ENCODE data around the gene GMPR.
"Not testable (repeated sequence)": the region's sequence is repeated elsewhere in the genome, so short reads cannot be mapped to it uniquely, and the experiment has no call there.

The GMPR gene

GRCh38 chr6:16251706-16252105 lies 13.3 kb downstream of the GMPR start:
- DNase-seq: no peak

DNA sequence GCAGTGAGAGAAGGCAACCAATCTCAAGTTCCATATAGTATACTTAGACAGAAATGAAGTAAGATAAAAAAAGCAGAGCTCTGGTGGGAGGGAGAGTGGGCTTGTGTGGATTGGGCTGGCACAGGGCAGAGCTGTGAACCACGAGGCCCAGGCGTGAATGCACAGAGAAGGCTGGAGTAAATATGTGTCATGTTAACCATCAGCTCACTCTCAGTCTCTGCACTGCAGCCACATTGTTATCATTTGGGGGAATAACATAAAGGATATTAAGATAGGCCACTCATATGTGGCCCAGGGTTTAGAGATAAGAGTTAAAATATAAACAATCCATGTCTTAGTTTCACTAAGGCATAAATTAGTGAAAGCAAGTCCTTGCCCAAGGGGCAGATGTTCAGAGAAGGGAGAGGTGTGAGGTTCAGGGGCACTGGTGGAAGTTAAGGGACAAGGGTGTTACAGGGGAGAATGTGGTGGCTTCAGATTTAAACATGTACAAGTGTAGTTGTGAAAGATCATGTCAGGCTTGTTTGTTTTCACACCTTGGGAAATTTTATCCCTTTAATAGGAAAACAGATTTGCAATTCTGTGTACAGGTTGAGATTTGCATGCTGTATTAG lies 14.4 kb downstream of the GMPR start:
- DNase-seq: no peak

- no peak for DNase-seq
Measured at GRCh38 chr6:16253399-16254144, 15.2 kb downstream of the GMPR start.

GRCh38 chr6:16254535-16254934 lies 16.1 kb downstream of the GMPR start:
- no peak for DNase-seq

- no peak for DNase-seq
Measured at GRCh38 chr6:16256781-16257180, 18.4 kb downstream of the GMPR start.

- DNase-seq: no peak
Measured at GRCh38 chr6:16257999-16258708, 19.8 kb downstream of the GMPR start.

- DNase-seq: no peak
Measured at GRCh38 chr6:16258709-16259075, 20.3 kb downstream of the GMPR start.

DNA sequence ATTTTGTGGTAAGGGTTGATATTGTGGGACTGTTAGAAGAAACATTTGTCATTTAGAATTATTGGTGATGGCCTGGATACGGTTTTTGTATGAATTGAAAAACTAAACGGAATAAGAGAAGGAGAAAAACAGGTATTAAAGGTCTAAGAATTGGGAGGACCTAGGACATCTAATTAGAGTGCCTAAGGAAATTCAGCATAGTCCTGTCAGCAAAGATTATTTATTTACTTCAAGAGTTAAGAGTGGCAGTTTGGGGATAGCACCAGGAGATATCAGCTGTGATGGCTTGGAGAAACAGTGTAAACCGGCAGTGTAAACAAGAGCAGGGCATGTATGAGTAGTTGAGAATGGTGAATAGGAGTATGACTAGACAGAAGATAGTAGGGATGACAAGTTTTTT lies 21.2 kb downstream of the GMPR start:
- DNase-seq: not testable (repeated sequence)

DNA sequence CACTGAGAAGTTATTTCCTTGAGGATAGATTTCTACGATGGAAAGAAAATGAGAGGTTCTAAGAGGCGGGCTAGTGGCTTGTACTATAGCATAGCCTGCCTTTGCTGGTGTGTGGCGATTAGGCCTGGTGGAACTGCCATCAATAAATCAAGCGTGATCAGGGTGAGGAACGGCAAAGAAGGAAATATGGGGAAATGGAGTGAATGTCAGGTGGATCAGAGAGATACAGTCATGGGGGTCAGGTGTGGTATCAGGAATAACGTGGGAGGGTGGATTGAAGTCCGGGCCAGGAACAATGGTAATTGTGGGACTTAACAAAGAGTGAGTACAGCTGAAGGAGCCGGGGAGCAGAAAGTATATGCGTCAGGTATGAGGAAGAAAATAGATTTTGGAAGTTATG lies 22.2 kb downstream of the GMPR start:
- not testable (repeated sequence) for DNase-seq

DNA sequence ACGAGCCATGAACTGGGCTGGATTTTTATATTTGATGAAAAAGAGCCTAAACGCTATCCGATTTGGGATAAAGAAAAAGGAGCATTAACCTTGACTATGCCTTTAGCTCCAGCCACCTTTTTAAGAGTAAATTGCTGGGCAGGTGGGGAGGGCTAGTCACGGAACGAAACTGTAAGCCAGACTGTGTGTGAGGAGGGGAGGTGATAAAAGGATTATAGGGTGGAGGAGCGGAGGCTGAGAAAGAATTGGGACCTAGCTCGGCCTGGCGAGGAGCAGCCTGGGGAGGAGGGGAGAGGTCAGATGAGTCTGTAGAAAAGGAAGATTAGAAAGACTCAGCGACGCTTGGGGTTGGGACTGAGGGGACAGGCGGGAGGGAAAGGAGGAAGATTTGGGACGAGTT lies 24.4 kb downstream of the GMPR start:
- DNase-seq: not testable (repeated sequence)

DNA sequence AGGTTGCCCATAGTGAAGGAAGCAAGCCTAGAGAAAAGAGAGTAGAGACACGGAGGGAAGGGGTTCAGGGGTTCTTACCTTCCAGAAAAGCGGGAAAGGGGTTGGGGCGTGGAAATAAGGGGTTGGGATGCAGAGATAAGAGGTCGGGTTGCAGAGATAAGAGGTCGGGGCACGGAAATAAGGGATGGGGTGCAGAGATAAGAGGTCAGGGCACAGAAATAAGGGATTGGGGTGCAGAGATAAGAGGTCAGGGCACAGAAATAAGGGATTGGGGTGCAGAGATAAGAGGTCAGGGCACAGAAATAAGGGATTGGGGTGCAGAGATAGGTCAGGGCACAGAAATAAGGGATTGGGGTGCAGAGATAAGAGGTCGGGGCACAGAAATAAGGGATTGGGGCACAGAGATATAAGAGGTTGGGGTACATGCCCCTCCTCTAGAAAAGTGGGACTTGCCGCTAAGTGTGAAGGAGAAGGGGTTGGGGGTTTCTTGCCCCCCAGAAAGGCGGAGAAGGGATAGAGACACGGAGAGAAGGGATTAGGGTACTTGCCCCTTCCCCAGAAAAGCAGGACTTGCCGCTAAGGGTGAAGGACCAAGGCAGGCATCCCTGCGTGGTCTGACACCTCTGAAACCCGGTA lies 25.2 kb downstream of the GMPR start:
- not testable (repeated sequence) for DNase-seq

DNA sequence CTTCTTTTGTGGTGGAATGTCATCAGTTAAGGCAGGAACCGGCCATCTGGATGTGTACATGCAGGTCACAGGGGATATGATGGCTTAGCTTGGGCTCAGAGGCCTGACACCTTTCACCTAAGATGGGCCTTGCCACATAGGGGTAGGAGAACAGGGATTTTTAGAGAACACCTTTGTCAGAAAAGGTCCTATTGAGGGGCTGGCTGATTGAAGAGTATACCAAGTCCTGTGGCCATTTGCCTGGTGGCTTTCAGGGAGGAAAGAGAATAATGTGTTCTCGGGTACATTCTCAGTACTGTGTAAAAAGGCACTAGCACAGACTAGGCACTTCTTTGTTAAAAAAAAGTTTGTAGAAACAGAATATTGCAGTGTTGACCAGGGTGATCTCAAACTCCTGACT lies 26.4 kb downstream of the GMPR start:
- no peak for DNase-seq

DNA sequence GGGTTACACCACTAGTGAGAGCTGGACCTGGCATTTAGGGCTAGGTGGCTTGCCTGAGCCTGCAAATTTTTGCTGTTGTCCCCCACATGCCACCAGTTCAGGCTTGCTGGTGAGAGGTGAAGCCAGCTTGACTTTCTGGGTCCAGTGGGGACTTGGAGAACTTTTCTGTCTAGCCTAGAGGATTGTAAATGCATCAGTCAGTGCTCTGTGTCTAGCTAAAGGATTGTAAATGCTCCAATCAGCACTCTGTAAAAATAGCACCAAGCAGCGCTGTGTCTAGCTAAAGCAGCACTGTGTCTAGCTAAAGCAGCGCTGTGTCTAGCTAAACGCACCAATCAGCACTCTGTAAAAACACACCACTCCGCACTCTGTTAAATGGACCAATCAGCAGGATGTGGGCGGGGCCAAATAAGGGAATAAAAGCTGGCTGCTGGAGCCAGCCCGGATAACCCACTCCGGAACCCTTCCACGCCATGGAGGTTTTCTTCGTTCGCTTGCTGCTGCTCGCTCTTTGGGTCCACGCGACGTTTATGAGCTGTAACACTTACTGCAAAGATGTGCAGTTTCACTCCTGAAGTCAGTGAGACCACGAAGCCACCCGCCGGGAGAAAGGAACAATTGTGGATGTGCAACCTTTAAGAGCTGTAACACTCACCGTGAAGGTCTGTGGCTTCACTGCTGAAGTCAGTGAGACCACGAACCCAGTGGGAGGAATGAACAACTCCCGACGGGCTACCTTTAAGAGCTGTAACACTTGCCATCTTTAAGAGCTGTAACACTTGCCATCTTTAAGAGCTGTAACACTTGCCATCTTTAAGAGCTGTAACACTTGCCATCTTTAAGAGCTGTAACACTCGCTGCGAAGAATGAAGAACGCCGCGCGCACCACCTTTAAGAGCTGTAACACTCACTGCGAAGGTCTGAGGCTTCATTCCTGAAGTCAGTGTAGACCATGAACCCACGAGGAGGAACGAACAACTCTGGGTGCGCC lies 27.3 kb downstream of the GMPR start:
- DNase-seq: no peak

DNA sequence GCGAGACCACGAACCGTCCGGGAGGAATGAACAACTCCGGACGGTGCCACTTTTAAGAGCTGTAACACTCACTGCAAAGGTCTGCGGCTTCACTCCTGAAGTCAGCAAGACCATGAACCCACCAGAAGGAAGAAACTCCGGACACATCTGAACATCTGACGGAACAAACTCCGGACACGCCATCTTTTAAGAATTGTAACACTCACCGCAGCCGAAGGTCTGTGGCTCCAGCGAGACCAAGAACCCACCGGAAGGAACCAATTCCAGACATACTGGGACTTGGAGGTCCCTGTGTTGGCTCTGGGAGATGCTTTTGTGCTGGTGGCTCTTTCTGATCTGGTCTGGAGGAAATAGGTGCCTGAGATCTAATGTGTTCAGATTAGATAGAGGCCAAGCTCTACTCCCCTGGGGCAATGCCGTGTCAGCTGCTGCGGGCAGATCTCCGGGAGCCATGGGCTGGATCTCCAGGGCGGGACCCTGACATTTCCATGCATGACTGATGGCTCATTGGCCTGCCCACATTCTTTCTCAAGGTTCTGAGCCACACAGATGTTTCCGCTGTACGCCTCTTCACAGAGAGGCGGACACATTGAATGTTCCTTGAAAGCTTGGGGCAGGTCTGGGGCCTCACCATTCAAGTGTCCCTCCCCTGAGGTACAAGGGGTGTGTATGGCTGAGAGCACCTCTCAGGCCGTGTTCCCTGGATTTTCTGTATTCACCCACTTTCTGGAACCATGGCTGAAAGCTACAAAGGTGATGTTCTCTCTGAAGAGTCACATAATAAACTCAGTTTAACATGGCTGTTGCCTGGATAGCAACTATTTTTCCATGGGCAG lies 29.3 kb downstream of the GMPR start:
- no peak for DNase-seq

GRCh38 chr6:16269442-16270070 lies 31.2 kb downstream of the GMPR start:
- not testable (repeated sequence) for DNase-seq

DNA sequence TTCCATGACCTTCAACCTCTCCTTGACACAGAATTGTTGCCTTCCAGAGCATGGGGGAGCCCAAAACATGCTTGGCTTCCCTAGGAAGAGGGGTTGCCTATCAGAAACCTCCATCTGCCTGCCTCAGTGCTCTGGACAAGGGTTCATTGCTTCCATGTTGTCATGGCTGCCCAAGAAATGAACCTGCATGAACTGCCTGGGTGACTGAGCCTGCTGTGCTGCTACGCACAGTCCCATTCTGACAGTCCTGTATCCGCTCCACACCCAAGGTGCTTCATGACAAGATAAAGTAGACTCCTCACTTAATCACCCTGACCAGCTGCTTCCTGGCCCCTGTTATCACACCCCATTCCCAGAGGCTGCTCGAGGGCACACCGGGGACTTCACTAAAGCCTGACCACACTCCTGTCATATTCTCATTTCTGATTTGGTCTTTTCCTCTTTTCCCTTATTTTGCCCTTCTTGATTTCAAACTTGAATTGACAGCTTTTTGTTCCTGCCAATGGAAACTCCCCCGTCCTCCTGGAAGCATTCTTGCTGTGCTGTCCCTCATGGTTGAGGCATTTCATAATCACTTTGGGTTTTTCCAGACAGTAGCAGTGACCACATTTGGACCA lies 31.9 kb downstream of the GMPR start:
- no peak for DNase-seq

- no peak for DNase-seq
Measured at GRCh38 chr6:16271428-16271827, 33.0 kb downstream of the GMPR start.

GRCh38 chr6:16272201-16272600 lies 33.8 kb downstream of the GMPR start:
- no peak for DNase-seq

- no peak for DNase-seq
Measured at GRCh38 chr6:16273256-16273655, 34.9 kb downstream of the GMPR start.

- no peak for DNase-seq
Measured at GRCh38 chr6:16274483-16274882, 36.1 kb downstream of the GMPR start.
